Measurements from ENCODE around the gene MSH2.
"Not testable (repeated sequence)": the region's sequence is repeated elsewhere in the genome, so short reads cannot be mapped to it uniquely, and the experiment has no call there.

MSH2 gene

GRCh38 chr2:47402805-47403608 lies at the start of gene MSH2:
MSH2 (plus strand) TSS chr2:47403156; CDS start chr2:47403192, 36 bp downstream.
- DNase-seq: peak; percentile 96

DNA sequence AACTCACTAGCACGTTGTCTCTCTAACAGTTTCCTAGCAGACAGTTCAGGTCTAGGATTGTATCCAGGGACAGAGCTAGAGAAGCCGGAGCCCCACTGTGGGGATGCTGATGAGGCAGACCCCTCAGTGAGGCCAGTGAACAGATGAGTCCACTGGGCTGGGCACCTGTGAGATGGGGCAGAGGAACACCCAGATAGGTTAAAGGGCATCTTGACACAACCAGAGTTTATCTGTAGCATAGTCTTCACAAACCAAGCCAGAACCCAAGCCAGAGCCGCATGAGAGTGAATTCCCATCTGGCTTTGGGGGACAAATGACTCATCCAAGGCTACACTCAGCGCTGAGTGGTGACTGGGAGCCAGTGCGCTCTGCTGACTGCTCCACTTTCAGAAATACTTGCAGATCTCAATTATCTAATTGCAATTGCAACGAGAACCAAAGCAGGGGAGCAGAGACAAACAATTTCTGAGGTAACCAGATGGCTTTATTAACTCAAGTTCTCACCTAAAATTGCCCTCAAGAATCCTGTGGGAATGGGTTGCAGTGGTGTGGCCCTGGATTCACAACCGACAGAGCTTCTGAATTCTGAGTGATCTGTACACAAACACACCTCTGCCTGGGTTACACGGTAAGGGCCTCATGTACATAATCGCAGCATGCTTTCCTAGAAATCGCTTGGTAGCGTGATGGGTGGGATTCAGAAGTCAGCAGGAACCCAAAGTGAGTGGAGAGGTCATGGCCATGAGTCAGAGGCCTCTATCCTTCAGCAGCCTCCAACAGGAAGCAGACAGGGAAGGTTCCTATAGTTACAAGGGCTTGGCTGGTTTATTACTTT lies 48.7 kb upstream of the MSH2 start:
- DNase-seq: no peak

DNA sequence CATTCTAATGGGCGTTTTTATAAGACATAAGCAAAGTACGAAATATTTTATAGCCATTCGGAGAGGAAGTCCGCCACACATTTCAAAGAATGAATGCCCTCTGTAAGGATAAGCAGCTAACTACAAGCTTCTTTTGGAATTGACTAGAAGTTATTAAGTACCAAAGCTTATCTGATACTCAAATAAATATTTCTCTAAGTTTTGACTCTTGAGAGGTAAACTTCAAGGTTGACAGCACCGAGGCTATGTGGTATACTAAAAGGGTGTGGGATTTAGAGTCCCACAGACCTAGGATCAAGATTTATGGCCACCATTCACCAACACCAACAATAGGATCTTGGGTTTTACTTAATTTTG lies 48.1 kb upstream of the MSH2 start:
- no peak for DNase-seq

DNA sequence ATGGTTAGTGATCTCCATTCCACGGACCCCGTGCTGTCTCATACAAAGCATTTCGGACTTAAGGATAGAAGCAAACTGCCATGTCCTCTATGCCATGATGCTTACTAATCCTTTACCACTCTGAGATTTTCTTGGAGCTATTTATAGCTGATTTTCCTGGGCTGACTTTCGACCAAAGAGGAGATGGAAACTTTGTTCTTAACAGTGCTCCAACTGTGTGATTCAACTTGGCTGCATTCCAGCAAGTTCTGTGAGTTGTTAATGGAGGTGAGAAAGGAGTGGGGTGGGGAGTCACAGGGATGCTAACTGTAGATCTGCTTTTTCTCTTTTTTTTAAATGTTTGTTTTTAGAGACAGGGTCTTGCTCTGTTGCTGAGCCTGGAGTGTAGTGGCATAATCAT lies 45.5 kb upstream of the MSH2 start:
- DNase-seq: no peak

- no peak for DNase-seq
Observed at GRCh38 chr2:47359375-47359868, 43.5 kb upstream of the MSH2 start.

GRCh38 chr2:47360283-47360682 lies 42.7 kb upstream of the MSH2 start:
- no peak for DNase-seq

GRCh38 chr2:47360927-47361326 lies 42.0 kb upstream of the MSH2 start:
- DNase-seq: no peak

DNA sequence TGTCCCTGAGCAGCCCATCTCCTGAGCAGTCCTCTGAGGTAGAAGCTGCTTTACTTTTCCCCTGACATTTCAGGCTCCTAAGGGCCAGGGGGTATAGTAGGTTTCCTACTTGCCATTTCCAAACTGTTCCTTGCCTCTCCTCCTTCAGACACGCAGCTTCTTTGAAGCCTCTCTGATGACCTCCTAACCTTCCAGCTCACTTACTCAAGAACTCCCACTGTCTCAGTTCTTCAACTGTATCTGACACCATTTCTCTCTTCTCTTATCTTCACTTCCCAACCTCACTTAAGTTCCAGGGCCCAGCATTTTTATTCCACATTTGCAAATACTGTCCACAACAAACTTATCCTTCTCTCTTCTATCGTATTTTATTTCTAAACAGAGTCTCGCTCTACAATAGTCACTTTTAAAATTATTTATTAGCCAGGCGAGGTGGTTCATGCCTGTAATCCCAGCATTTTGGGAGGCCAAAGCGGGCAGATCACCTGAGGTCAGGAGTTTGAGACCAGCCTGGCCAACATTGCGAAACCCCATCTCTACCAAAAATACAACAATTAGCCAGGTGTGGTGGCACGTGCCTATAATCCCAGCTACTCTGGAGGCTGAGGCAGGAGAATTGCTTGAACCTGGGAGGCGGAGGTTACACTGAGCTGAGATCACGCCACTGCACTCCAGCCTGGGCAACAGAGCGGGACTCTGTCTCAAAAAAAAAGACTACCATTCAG lies 41.3 kb upstream of the MSH2 start:
- not testable (repeated sequence) for DNase-seq

DNA sequence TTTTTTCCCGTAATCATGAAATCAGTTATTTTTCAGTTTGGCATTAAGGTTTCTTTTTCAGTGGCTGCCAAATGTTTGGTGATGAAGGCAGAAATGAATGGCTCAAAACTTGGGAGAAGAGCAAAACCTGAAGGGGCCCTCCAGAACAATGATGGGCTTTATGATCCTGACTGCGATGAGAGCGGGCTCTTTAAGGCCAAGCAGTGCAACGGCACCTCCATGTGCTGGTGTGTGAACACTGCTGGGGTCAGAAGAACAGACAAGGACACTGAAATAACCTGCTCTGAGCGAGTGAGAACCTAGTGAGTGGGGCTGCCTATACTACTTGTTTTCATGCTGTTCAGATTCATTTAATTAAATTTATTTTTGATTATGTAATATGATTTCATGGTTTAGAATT lies 29.2 kb upstream of the MSH2 start:
- no peak for DNase-seq

DNA sequence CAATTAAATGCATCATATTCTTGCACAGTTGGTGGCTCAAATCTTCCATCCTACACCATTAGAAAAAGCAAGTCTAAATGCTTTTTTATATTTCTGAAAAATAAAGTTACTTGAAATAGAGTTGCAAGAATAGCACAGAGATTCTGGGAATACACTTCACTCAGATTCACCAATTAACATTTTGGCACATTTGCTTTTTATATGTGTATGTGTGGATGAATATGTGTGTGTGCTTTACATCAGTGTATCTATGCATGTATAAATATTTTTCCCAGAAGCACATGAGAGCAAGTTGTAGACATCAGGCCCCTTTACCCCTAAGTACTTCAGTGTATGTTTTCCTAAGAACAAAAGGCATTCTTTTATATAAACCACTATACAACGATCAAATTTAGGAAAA lies 27.6 kb upstream of the MSH2 start:
- DNase-seq: no peak

DNA sequence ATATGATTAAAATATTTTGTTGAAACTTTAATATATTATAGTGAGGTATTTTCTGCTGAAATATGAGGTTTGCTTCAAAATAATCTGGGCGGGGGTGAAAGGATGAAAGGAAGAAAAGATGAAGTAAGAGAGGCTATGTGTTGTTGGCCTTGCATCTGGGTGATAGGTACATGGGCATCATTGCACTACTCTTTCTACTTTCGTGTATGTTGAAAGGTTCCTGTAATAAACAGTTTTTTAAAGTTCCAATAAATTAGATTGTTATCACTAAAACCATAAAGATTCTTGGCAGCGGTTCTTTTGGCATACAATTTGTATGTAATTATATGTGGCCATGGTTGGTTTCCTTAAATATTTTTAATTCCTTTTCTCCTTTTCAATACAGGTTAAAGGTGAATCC lies 23.6 kb upstream of the MSH2 start:
- no peak for DNase-seq

DNA sequence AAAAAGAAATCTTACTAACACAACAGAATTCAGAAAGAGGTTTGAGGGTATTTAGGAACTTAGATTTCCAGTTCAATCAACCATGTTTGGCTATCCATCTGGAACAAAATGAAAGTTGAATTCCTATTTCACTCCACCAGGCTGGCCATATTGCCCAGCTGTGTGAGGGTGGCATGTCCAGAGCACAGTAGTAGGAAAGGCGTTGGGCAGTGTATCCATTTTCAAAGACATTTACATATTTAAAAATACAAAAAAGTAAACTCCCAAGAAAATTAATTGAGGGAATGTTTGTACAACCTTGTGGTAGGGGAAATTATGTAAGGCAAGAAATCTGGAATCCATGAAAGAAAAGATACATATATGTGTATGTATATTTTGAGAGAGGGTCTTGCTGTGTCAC lies 21.5 kb upstream of the MSH2 start:
- no peak for DNase-seq

GRCh38 chr2:47386551-47386950 lies 16.4 kb upstream of the MSH2 start:
- peak; percentile 15 for DNase-seq

DNA sequence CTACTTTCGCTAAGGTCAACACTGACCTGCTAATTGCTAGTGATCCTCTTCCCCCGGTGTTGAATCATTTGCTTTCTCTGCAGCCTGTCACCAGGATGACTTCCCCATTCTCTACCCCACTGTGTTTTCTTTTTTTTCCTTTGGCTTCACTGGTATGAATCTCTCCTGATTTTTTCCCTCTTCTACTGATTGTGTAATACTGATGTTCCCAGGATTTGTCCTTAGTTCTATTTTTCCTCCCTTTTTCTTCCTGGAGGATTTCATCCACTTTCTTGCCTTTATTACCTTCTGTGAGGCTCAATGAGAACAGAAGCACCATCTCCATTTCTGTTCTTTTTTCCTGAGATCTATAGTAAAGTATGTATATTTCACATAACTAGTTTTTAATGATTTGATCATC lies 14.1 kb upstream of the MSH2 start:
- no peak for DNase-seq

DNA sequence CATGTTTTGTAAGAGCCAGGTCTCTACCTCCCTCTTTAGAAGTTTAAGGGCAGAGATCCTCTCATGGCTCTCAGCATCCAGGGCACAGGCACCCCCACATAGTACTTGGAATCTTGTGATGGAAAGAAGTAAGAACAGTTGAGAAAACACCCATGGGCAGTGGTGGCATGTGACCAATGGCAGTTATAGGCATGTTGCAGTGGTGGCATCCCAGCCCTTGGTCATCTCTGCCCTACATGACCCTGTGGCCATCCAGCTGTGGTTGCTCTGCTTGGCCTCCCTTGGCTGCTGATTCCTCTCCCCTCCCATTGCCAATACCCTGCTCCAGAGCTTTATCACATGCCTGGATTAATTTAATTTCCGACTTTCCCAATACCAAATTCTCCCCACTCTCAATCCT lies 13.3 kb upstream of the MSH2 start:
- DNase-seq: no peak

- DNase-seq: no peak
Observed at GRCh38 chr2:47401789-47402554, 984 bp upstream of the MSH2 start.

DNA sequence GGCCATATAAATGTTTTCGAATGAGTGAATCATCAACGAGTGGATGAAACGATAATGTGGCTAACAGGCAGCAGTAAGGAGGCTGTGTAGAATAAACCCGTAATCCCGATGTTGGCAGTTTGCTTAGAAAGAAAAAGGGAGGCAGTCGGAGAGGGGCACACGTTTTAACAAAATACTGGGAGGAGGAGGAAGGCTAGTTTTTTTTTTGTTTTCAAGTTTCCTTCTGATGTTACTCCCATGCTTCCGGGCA lies 476 bp upstream of the MSH2 start:
- no peak for DNase-seq

- DNase-seq: no peak
Observed at GRCh38 chr2:47403609-47404193, 745 bp downstream of the MSH2 start.

DNA sequence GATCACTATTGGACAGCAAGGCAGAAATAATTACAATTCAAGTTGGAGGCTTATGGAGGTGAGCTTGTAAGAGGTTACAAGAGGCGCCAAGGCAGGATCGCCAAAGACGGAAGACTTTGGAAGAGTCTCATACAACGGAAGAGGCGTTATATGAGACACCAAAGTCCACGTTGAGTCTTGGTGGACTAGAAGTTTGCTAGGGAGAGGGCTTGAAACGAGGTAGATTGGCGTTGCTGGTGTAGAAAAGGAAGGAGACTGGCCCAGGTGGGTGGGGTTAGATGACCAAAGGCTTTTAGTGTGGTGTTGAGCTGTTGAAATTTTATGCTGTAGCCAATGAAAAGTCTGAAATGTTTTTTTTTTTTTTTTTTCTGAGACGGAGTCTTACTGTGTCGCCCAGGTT lies 1.4 kb downstream of the MSH2 start:
- no peak for DNase-seq

DNA sequence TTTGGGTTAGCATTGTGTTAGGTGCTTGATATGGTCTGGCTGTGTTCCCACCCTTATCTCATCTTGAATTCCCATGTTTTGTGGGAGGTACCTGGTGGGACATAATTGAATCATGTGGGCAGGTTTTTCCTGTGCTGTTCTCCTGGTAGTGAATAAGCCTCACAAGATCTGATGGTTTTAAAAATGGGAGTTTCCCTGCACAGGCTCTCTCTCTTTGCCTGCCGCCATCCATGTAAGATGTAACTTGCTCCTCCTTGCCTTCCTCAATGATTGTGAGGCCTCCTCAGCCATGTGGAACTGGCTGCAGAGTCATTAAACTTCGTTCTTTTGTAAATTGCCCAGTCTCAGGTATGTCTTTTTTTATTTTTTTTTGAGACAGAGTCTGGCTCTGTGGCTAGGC lies 2.8 kb downstream of the MSH2 start:
- DNase-seq: no peak

GRCh38 chr2:47406649-47407330 lies 3.8 kb downstream of the MSH2 start:
- DNase-seq: not testable (repeated sequence)

DNA sequence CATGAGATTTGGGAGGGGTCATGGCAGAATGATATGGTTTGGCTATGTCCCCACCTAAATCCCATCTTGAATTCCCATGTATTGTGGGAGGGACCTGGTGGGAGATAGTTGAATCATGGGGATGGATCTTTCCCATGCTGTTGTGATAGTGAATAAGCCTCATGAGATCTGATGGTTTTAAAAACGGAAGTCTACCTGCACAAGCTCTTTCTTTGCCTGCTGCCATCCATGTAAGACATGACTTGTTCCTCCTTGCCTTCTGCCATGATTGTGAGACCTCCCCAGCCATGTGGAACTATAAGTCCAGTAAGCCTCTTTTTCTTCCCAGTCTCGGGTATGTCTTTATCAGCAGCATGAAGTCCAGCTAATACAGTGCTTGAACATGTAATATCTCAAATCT lies 5.0 kb downstream of the MSH2 start:
- DNase-seq: not testable (repeated sequence)
